HUES6 (cell line): ENCODE results near the gene PSG5.
"Not testable (repeated sequence)": the region's sequence is repeated elsewhere in the genome, so short reads cannot be mapped to it uniquely, and the experiment has no call there.

Experiments
- H3K27ac ChIP-seq: 2 replicates; pipeline ENCODE4 v1.7.0; 2013; ENCODE audit warnings: low read depth, mild to moderate bottlenecking, low read length, inconsistent platforms
- H3K27me3 ChIP-seq: 2 replicates; pipeline ENCODE4 v1.6.1; 2013; ENCODE audit warnings: low read length; ENCODE audit not compliant: control insufficient read depth, insufficient read depth
- H3K36me3 ChIP-seq: 2 replicates; pipeline ENCODE4 v1.6.1; 2013; ENCODE audit warnings: low read length; ENCODE audit not compliant: control insufficient read depth, insufficient read depth
- H3K4me1 ChIP-seq: 2 replicates; pipeline ENCODE4 v1.6.1; 2013; ENCODE audit warnings: low read length; ENCODE audit not compliant: control insufficient read depth, insufficient read depth
- H3K4me3 ChIP-seq: 2 replicates; pipeline ENCODE4 v1.5.1; 2013; ENCODE audit warnings: low read depth, low read length
- H3K9ac ChIP-seq: one replicate; pipeline ENCODE4 v1.6.1; 2013; ENCODE audit warnings: mild to moderate bottlenecking, low read length
- H3K9me3 ChIP-seq: 2 replicates; pipeline ENCODE4 v1.6.1; 2013; ENCODE audit warnings: low read depth, low read length; ENCODE audit not compliant: control insufficient read depth, insufficient read depth

Gene PSG5

DNA sequence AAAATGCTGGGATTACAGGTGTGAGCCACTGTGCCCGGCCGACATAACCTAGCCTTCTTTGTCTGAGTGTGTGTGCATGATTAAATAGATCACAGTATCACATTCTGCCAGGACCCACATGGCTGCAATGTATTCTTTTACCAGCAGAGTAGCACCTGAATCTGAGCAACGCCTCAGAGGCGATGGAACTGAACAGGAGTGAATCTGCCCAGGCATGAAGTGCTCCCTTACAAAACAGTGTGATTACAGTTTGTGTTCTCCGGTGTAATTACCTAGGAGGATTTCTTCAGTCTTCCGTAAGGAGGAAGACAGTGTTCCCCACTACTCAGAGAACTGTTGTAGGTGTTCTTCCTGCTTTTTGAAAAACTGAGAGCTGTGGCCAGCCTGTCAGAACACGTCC is 57.1 kb downstream of the PSG5 start:
- peaks cover 10% of the 10 kb centered on the region; the same call in 1 of the 2 replicates for H3K9me3 ChIP-seq

DNA sequence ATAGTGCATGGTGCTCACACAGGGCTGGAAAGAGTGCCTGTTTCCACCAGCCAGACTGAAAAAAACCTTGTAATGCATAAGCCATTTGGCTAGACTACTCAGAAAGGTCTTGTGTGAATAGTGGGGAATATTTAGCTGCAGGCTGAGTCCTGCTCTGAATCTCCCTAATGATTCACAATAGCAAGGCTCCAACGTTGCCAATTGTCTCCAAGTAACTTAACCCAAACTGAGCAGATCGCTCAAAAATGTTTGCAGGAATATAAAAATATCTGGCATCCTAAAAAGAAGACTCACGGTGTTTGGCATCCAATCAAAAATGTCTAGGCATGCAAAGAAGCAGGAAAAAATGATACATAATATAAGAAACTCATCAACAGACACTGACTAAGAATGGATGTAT is 59.0 kb downstream of the PSG5 start:
- H3K27me3 ChIP-seq, H3K27ac ChIP-seq, H3K9me3 ChIP-seq, H3K4me1 ChIP-seq, H3K36me3 ChIP-seq, H3K4me3 ChIP-seq, H3K9ac ChIP-seq: not testable (repeated sequence)

More for the DNA sequence above, 57.1 kb downstream of the PSG5 start:
- H3K27me3 ChIP-seq, H3K4me3 ChIP-seq, H3K4me1 ChIP-seq, H3K9ac ChIP-seq, H3K36me3 ChIP-seq, H3K27ac ChIP-seq: not testable (repeated sequence)

DNA sequence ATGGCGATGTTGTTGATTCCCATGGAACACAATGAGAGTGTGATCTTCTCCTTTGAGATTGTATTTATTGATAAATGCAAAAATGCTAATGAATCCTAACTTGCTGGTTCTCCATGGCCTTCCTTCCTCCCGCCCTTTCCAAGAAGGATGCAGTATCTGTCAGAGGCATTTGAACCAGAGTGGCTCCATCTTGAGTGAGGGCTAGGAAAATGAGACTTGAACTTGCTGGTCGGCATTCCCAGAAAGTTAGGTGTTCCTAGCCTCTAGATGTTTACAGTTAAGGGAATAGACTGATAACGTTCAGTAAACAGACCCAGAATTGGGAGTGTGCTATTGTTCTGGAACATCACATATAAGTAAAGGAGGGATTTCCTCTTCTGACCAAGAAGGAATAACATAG is 59.6 kb downstream of the PSG5 start:
- H3K4me1 ChIP-seq: no peaks in the 10 kb centered on the region
- no peaks in the 10 kb centered on the region for H3K36me3 ChIP-seq
- H3K9me3 ChIP-seq: peaks cover 9% of the 10 kb centered on the region; the same call in 1 of the 2 replicates
- H3K9ac ChIP-seq: no peak overlapping the region
- no peaks in the 10 kb centered on the region; the same call in 1 of the 2 replicates for H3K27me3 ChIP-seq
- no peak overlapping the region for H3K4me3 ChIP-seq
- H3K27ac ChIP-seq: no peak overlapping the region

DNA sequence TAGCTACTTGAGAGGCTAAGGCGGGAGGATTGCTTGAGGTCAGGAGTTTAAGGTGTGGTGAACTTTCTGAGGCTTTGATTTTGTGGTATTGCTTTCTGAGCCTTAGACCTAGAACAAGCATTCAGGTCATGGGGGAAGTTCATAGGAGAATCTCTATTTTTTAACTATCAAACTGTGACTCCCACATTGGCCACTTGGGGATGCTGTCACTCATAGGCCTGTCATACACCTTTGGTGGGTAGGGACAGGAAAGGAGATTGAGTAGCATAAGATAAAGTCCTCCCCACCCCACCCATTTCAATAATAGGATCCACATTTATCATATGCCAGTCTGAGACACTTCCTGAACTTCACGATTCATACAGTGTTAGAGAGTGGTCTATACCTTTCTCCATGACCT is 62.0 kb downstream of the PSG5 start:
- no peaks in the 10 kb centered on the region for H3K4me1 ChIP-seq
- H3K9me3 ChIP-seq: peaks cover 12% of the 10 kb centered on the region; the same call in 1 of the 2 replicates
- no peak overlapping the region for H3K4me3 ChIP-seq
- H3K27me3 ChIP-seq: peaks cover 4% of the 10 kb centered on the region
- no peak overlapping the region for H3K27ac ChIP-seq
- H3K9ac ChIP-seq: no peak overlapping the region
- no peaks in the 10 kb centered on the region for H3K36me3 ChIP-seq

DNA sequence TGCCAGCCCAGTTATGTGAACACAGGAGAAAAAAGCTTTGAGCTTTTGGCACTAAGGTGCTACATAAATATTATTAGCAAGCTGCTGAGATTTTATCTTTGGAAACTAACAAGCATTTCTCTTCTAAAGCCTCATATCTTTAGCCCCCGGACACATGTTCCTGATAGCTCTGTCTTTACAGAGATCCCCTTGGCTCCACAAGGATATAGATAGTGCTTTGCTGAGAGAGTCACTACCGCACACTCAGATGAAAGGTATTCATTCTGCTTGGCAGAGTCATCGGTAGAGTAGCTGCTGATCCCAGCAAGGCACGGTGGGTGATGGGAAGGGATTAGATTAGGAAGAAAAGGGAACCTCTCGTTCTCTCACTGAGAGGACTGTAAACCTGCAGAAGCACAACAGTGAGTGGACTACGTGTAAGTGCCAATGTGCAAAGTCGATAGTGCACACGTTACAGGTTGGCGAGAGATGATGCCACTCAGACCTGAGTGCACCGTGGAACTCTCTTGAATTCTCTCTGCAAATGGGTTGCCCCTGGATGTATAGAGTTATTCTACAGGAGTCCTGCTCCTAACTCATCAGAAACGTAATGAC is 65.8 kb downstream of the PSG5 start:
- H3K4me1 ChIP-seq, H3K27me3 ChIP-seq, H3K27ac ChIP-seq, H3K4me3 ChIP-seq, H3K9ac ChIP-seq, H3K36me3 ChIP-seq: not testable (repeated sequence)
- peaks cover 16% of the 10 kb centered on the region; the same call in 1 of the 2 replicates for H3K9me3 ChIP-seq

DNA sequence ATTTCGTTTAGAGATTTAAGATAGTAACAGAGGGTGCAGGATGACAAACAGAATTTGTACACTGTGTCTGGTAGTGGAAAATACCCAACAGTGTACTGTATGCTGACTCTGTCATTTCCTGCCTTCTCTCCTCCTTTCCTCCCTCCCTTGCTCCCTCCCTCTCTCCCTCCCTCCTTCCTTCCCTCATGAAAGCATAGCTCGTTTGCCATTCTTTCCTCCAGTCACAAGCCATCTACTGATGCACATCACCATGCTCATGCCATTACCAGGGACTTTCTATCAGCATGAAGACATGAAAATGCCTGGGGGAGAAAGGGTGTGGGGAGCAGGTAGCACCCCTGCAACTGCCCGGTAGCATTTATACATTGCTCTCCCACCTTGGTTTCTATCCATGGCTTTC is 66.8 kb downstream of the PSG5 start:
- H3K36me3 ChIP-seq, H3K4me1 ChIP-seq, H3K27ac ChIP-seq, H3K9ac ChIP-seq, H3K27me3 ChIP-seq, H3K4me3 ChIP-seq: not testable (repeated sequence)
- H3K9me3 ChIP-seq: peaks cover 17% of the 10 kb centered on the region; the same call in 1 of the 2 replicates
